Vagina (tissue), 2 donors: ENCODE measurements around the gene HSPA2. TPM values are rescaled to one million over a fixed set of nuclear protein-coding genes. Genes with fewer than 3 reads are reported as not detected.

Source experiments
- DNase-seq, 2 donors: peaks; one replicate each; pipeline ENCODE4 v3.0.0-alpha.2; 2017; ENCODE audit errors: extremely low spot score in 2 of 2
- H3K27ac ChIP-seq: fragments of 200-600 bp; sonication (generic); one replicate; pipeline ENCODE4 v1.5.1; 2019
- H3K27me3 ChIP-seq: fragments of 200-600 bp; sonication (generic); one replicate; pipeline ENCODE4 v1.5.1; 2019
- H3K36me3 ChIP-seq, 2 donors: fragments of 200-600 bp; sonication (generic); one replicate each; pipeline ENCODE4 v1.5.1; 2017 to 2019
- H3K4me1 ChIP-seq: fragments of 200-600 bp; sonication (generic); one replicate; pipeline ENCODE4 v1.5.1; 2019
- H3K4me3 ChIP-seq, 2 donors: fragments of 200-600 bp; sonication (generic); 1 replicate in 1 of 2; 2 replicates in 1 of 2; pipeline ENCODE4 v1.5.1; 2016 to 2019
- H3K9me3 ChIP-seq: fragments of 200-600 bp; sonication (generic); one replicate; pipeline ENCODE4 v1.5.1; 2019
- POLR2A ChIP-seq, 2 donors: fragments of 450-650 bp; IDR thresholded peaks; one replicate each; pipeline ENCODE4 v1.6.1; 2017; ENCODE audit warnings: antibody characterized with exemption in 2 of 2, mild to moderate bottlenecking in 2 of 2, moderate library complexity in 2 of 2
- POLR2AphosphoS5 ChIP-seq, 2 donors: sonication (generic); formaldehyde crosslinking; IDR thresholded peaks; one replicate each; pipeline ENCODE4 v1.9.0; 2017; ENCODE audit warnings: antibody characterized with exemption in 2 of 2, mild to moderate bottlenecking in 2 of 2, low read depth in 1 of 2; ENCODE audit not compliant: insufficient read depth in 1 of 2
- intact Hi-C: fragments of 100-400 bp; cut with DNase I; formaldehyde crosslinking; loops from one replicate; pipeline ENCODE4 v1.15.1; 2023
- total RNA-seq: library from RNA; depleted of rRNA; stranded (reverse); fragments of >200 nt; gene quantifications from one replicate; pipeline ENCODE4 v1.2.3, GENCODE V29; 2016
- TF ChIP-seq, protein P1 (sequence below), 3 experiments: fragments of 450-650 bp in 2 of 3; fragments of 200-600 bp in 1 of 3; sonication (generic) in 1 of 3; IDR thresholded peaks; one replicate each; pipeline ENCODE4 v1.5.1; 2017 to 2019; ENCODE audit warnings: antibody characterized with exemption in 3 of 3, mild to moderate bottlenecking in 2 of 3, moderate library complexity in 2 of 3

Gene HSPA2
- total RNA-seq, 1 donor from 2014 or later = 47.4 TPM

DNA sequence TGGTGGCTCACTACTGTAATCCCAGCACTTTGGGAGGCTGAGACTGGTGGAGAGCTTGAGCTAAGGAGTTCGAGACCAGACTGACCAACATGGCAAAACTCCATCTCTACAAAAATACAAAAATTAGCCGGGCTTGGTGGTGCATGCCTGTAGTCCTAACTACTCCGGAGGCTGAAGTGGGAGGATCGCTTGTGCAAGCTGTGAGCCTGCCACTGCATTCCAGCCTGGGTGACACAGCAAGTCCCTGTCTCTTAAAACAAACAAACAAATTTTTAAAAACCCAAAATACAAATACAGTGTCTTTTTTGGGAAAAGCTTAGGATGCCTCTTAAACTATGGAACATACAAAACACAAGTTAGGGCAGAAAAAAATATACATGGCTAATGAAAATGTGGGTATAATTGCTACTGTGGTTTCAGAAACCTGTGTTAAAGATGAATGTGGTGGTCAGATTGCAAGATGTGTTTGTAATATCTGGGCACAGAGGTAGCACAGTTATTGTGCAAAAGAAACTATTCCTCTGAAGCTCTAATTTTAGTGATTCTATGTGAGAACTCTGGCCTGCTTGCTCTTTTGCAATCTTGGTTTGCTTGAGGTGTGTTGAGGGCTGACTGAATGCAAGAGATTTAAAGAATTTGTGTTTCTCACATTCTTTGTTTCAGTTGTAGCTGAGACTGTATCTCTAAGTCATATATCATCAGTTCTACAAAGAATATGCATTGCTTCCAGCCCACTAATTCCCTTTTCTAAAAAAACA is 3.9 kb upstream of the HSPA2 start:
- TF ChIP-seq POLR2AphosphoS5 (IDR thresholded peaks at IDR 0.05; ENCODE audit: insufficient read depth in 1 of 2, low read depth in 1 of 2) = no peak
- no peak for TF ChIP-seq POLR2A (IDR thresholded peaks at IDR 0.05)
- TF ChIP-seq, protein P1, sequence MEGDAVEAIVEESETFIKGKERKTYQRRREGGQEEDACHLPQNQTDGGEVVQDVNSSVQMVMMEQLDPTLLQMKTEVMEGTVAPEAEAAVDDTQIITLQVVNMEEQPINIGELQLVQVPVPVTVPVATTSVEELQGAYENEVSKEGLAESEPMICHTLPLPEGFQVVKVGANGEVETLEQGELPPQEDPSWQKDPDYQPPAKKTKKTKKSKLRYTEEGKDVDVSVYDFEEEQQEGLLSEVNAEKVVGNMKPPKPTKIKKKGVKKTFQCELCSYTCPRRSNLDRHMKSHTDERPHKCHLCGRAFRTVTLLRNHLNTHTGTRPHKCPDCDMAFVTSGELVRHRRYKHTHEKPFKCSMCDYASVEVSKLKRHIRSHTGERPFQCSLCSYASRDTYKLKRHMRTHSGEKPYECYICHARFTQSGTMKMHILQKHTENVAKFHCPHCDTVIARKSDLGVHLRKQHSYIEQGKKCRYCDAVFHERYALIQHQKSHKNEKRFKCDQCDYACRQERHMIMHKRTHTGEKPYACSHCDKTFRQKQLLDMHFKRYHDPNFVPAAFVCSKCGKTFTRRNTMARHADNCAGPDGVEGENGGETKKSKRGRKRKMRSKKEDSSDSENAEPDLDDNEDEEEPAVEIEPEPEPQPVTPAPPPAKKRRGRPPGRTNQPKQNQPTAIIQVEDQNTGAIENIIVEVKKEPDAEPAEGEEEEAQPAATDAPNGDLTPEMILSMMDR (IDR thresholded peaks at IDR 0.05) = no peak
- DNase-seq = no peak
- no peaks in the 10 kb centered on the region for H3K9me3 ChIP-seq
- H3K27ac ChIP-seq = no peak overlapping the region
- no peaks in the 10 kb centered on the region for H3K27me3 ChIP-seq
- intact Hi-C loops = loop anchor here (10.0 kb wide), 1 partner anchor 98 kb away; no protein-coding TSS in a partner anchor
- H3K4me3 ChIP-seq = no peak overlapping the region
- no peaks in the 10 kb centered on the region for H3K36me3 ChIP-seq
- H3K4me1 ChIP-seq = peaks cover 19% of the 10 kb centered on the region

DNA sequence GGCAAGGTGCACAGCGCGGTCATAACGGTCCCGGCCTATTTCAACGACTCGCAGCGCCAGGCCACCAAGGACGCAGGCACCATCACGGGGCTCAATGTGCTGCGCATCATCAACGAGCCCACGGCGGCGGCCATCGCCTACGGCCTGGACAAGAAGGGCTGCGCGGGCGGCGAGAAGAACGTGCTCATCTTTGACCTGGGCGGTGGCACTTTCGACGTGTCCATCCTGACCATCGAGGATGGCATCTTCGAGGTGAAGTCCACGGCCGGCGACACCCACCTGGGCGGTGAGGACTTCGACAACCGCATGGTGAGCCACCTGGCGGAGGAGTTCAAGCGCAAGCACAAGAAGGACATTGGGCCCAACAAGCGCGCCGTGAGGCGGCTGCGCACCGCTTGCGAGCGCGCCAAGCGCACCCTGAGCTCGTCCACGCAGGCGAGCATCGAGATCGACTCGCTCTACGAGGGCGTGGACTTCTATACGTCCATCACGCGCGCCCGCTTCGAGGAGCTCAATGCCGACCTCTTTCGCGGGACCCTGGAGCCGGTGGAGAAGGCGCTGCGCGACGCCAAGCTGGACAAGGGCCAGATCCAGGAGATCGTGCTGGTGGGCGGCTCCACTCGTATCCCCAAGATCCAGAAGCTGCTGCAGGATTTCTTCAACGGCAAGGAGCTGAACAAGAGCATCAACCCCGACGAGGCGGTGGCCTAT is 875 bp downstream of the HSPA2 start:
- intact Hi-C loops = no loop called here

DNA sequence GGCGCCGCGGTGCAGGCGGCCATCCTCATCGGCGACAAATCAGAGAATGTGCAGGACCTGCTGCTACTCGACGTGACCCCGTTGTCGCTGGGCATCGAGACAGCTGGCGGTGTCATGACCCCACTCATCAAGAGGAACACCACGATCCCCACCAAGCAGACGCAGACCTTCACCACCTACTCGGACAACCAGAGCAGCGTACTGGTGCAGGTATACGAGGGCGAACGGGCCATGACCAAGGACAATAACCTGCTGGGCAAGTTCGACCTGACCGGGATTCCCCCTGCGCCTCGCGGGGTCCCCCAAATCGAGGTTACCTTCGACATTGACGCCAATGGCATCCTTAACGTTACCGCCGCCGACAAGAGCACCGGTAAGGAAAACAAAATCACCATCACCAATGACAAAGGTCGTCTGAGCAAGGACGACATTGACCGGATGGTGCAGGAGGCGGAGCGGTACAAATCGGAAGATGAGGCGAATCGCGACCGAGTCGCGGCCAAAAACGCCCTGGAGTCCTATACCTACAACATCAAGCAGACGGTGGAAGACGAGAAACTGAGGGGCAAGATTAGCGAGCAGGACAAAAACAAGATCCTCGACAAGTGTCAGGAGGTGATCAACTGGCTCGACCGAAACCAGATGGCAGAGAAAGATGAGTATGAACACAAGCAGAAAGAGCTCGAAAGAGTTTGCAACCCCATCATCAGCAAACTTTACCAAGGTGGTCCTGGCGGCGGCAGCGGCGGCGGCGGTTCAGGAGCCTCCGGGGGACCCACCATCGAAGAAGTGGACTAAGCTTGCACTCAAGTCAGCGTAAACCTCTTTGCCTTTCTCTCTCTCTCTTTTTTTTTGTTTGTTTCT is 1.7 kb downstream of the HSPA2 start:
- H3K4me1 ChIP-seq = peaks cover 19% of the 10 kb centered on the region
- no peak overlapping the region for H3K27ac ChIP-seq
- H3K4me3 ChIP-seq = peak overlapping the region; percentile 50 to 56
- intact Hi-C loops = no loop called here
- H3K36me3 ChIP-seq = no peaks in the 10 kb centered on the region
- no peak for DNase-seq
- H3K9me3 ChIP-seq = no peaks in the 10 kb centered on the region
- H3K27me3 ChIP-seq = no peaks in the 10 kb centered on the region
- TF ChIP-seq POLR2AphosphoS5 (IDR thresholded peaks at IDR 0.05; ENCODE audit: insufficient read depth in 1 of 2, low read depth in 1 of 2) (no peak), POLR2A (IDR thresholded peaks at IDR 0.05) (no peak)
- TF ChIP-seq, protein P1 (IDR thresholded peaks at IDR 0.05) = no peak

More for the DNA sequence above, 875 bp downstream of the HSPA2 start:
- H3K4me1 ChIP-seq = peaks cover 19% of the 10 kb centered on the region
- TF ChIP-seq POLR2AphosphoS5 (IDR thresholded peaks at IDR 0.05; ENCODE audit: insufficient read depth in 1 of 2, low read depth in 1 of 2) (no peak), POLR2A (IDR thresholded peaks at IDR 0.05) (no peak)
- TF ChIP-seq, protein P1 (IDR thresholded peaks at IDR 0.05) = no peak
- peak overlapping the region; percentile 50 to 56 for H3K4me3 ChIP-seq
- H3K27me3 ChIP-seq = no peaks in the 10 kb centered on the region
- H3K9me3 ChIP-seq = no peaks in the 10 kb centered on the region
- no peak for DNase-seq
- no peak overlapping the region for H3K27ac ChIP-seq
- H3K36me3 ChIP-seq = no peaks in the 10 kb centered on the region

DNA sequence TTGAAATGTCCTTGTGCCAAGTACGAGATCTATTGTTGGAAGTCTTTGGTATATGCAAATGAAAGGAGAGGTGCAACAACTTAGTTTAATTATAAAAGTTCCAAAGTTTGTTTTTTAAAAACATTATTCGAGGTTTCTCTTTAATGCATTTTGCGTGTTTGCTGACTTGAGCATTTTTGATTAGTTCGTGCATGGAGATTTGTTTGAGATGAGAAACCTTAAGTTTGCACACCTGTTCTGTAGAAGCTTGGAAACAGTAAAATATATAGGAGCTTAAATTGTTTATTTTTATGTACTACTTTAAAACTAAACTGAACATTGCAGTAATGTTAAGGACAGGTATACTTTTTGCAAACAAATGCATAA is 2.3 kb downstream of the HSPA2 start:
- DNase-seq = no peak
- Histone ChIP-seq H3K4me3 (peak overlapping the region; percentile 50 to 56), H3K4me1 (peaks cover 19% of the 10 kb centered on the region), H3K9me3 (no peaks in the 10 kb centered on the region), H3K27ac (no peak overlapping the region), H3K36me3 (no peaks in the 10 kb centered on the region), H3K27me3 (no peaks in the 10 kb centered on the region)
- TF ChIP-seq, protein P1 (IDR thresholded peaks at IDR 0.05) = no peak
- TF ChIP-seq POLR2AphosphoS5 (IDR thresholded peaks at IDR 0.05; ENCODE audit: insufficient read depth in 1 of 2, low read depth in 1 of 2) (no peak), POLR2A (IDR thresholded peaks at IDR 0.05) (no peak)
- intact Hi-C loops = no loop called here
